HEK293 (cell line): ENCODE measurements around the gene ANKRD52.
A peak's percentile ranks its signal among the peaks of the same experiment; 100 is the strongest.
"Not testable (repeated sequence)": the region's sequence is repeated elsewhere in the genome, so short reads cannot be mapped to it uniquely, and the experiment has no call there.

Experiments
- CTCF ChIA-PET: fragments of 350-600 bp; formaldehyde crosslinking; extraction: SDS; loops from one replicate; lab custom pipeline; 2021; ENCODE audit warnings: antibody characterized with exemption; lab: Yijun Ruan, JAX
- POLR2A ChIA-PET: fragments of 300-600 bp; formaldehyde crosslinking; extraction: SDS; loops from one replicate; lab custom pipeline; 2020; ENCODE audit warnings: antibody characterized with exemption, inconsistent platforms; lab: Yijun Ruan, JAX
- H3K27ac ChIP-seq: fragments of 200-500 bp; sonication (Bioruptor generic); 2 replicates; pipeline ENCODE4 v1.5.1; 2014; ENCODE audit warnings: low read depth, low read length, control low read depth, inconsistent platforms; ENCODE audit errors: extremely low read depth
- H3K36me3 ChIP-seq, 2 experiments: fragments of 200-500 bp in 1 of 2; sonication (Bioruptor generic) in 1 of 2; 1 replicate in 1 of 2; 2 replicates in 1 of 2; pipeline ENCODE4 v1.5.1; 2014 to 2017; ENCODE audit warnings: inconsistent platforms in 2 of 2, low read length in 2 of 2; ENCODE audit not compliant: control insufficient read depth in 2 of 2, insufficient read depth in 1 of 2
- H3K4me1 ChIP-seq: fragments of 200-500 bp; sonication (Bioruptor generic); 2 replicates; pipeline ENCODE4 v1.5.1; 2014; ENCODE audit warnings: mild to moderate bottlenecking, low read length, inconsistent platforms; ENCODE audit not compliant: control insufficient read depth, insufficient read depth
- H3K4me3 ChIP-seq: 2 replicates; pipeline ENCODE4 v1.5.1; 2011; ENCODE audit warnings: low read depth, mild to moderate bottlenecking, control low read depth, low read length, moderate library complexity
- H3K9me3 ChIP-seq: fragments of 200-500 bp; sonication (Bioruptor generic); 2 replicates; pipeline ENCODE4 v1.5.1; 2014; ENCODE audit warnings: low read depth, low read length, inconsistent platforms; ENCODE audit not compliant: control insufficient read depth, insufficient read depth
- BCL11A ChIP-seq: fragments of 450-650 bp; formaldehyde crosslinking; IDR thresholded peaks from 2 replicates; pipeline ENCODE4 v1.5.1; 2016; ENCODE audit warnings: low read depth, missing biosample characterization, missing genetic modification characterization
- FEZF1 ChIP-seq: fragments of 450-650 bp; formaldehyde crosslinking; IDR thresholded peaks from 2 replicates; pipeline ENCODE4 v1.5.1; 2016; ENCODE audit warnings: missing biosample characterization, missing genetic modification characterization
- KLF1 ChIP-seq: fragments of 450-650 bp; formaldehyde crosslinking; IDR thresholded peaks from 2 replicates; pipeline ENCODE4 v1.5.1; 2016; ENCODE audit warnings: missing biosample characterization, missing genetic modification characterization
- KLF17 ChIP-seq: fragments of 450-650 bp; formaldehyde crosslinking; IDR thresholded peaks from 2 replicates; pipeline ENCODE4 v1.5.1; 2016; ENCODE audit warnings: missing biosample characterization, missing genetic modification characterization
- SALL2 ChIP-seq: fragments of 450-650 bp; formaldehyde crosslinking; IDR thresholded peaks from 2 replicates; pipeline ENCODE4 v1.5.0; 2017; ENCODE audit warnings: missing biosample characterization, mild to moderate bottlenecking, missing genetic modification characterization, borderline replicate concordance
- SCRT2 ChIP-seq: fragments of 450-650 bp; formaldehyde crosslinking; IDR thresholded peaks from 2 replicates; pipeline ENCODE4 v1.5.1; 2016; ENCODE audit warnings: missing biosample characterization, missing genetic modification characterization
- SP2 ChIP-seq: fragments of 450-650 bp; formaldehyde crosslinking; IDR thresholded peaks from 2 replicates; pipeline ENCODE4 v1.5.1; 2016; ENCODE audit warnings: missing biosample characterization, missing genetic modification characterization
- YY2 ChIP-seq: fragments of 450-650 bp; formaldehyde crosslinking; IDR thresholded peaks from 2 replicates; pipeline ENCODE4 v1.5.1; 2016; ENCODE audit warnings: missing biosample characterization, missing genetic modification characterization
- ZEB2 ChIP-seq: fragments of 450-650 bp; formaldehyde crosslinking; IDR thresholded peaks from 2 replicates; pipeline ENCODE4 v1.5.1; 2016; ENCODE audit warnings: missing biosample characterization, missing genetic modification characterization
- ZNF121 ChIP-seq: fragments of 450-650 bp; formaldehyde crosslinking; IDR thresholded peaks from 2 replicates; pipeline ENCODE4 v1.5.1; 2016; ENCODE audit warnings: missing biosample characterization, missing genetic modification characterization
- ZNF202 ChIP-seq: fragments of 450-650 bp; formaldehyde crosslinking; IDR thresholded peaks from 2 replicates; pipeline ENCODE4 v1.5.1; 2016; ENCODE audit warnings: missing biosample characterization, missing genetic modification characterization, borderline replicate concordance
- ZNF211 ChIP-seq: fragments of 450-650 bp; formaldehyde crosslinking; IDR thresholded peaks from 2 replicates; pipeline ENCODE4 v1.5.1; 2016; ENCODE audit warnings: low read depth, missing biosample characterization, missing genetic modification characterization
- ZNF311 ChIP-seq: fragments of 450-650 bp; formaldehyde crosslinking; IDR thresholded peaks from 2 replicates; pipeline ENCODE4 v1.5.1; 2017; ENCODE audit warnings: missing biosample characterization, missing genetic modification characterization, borderline replicate concordance
- ZNF324 ChIP-seq: fragments of 450-650 bp; formaldehyde crosslinking; IDR thresholded peaks from 2 replicates; pipeline ENCODE4 v1.5.1; 2016; ENCODE audit warnings: missing biosample characterization, missing genetic modification characterization
- ZNF404 ChIP-seq: fragments of 450-650 bp; formaldehyde crosslinking; IDR thresholded peaks from 2 replicates; pipeline ENCODE4 v1.5.1; 2017; ENCODE audit warnings: missing biosample characterization, missing genetic modification characterization
- ZNF549 ChIP-seq: fragments of 450-650 bp; IDR thresholded peaks from 2 replicates; pipeline ENCODE4 v1.5.1; 2018; ENCODE audit warnings: missing biosample characterization, missing genetic modification characterization, mild to moderate bottlenecking, inconsistent platforms, moderate library complexity
- ZNF555 ChIP-seq: fragments of 450-650 bp; formaldehyde crosslinking; conservative IDR thresholded peaks from 2 replicates; pipeline ENCODE4 v1.5.1; 2017; ENCODE audit warnings: missing biosample characterization, mild to moderate bottlenecking, missing genetic modification characterization, inconsistent platforms
- ZNF654 ChIP-seq: fragments of 450-650 bp; formaldehyde crosslinking; IDR thresholded peaks from 2 replicates; pipeline ENCODE4 v1.5.1; 2016; ENCODE audit warnings: low read depth, missing biosample characterization, missing genetic modification characterization
- ZNF837 ChIP-seq: fragments of 450-650 bp; formaldehyde crosslinking; IDR thresholded peaks from 2 replicates; pipeline ENCODE4 v1.5.1; 2016; ENCODE audit warnings: missing biosample characterization, missing genetic modification characterization
- ZNF843 ChIP-seq: fragments of 450-650 bp; formaldehyde crosslinking; IDR thresholded peaks from 2 replicates; pipeline ENCODE4 v1.5.1; 2016; ENCODE audit warnings: missing biosample characterization, missing genetic modification characterization
- TF ChIP-seq, protein P1 (sequence below): fragments of 450-650 bp; formaldehyde crosslinking; IDR thresholded peaks from 2 replicates; pipeline ENCODE4 v1.5.1; 2016; ENCODE audit warnings: missing biosample characterization, missing genetic modification characterization
- TF ChIP-seq, protein P2 (sequence below): fragments of 450-650 bp; formaldehyde crosslinking; IDR thresholded peaks from 2 replicates; pipeline ENCODE4 v1.5.1; 2017; ENCODE audit warnings: missing biosample characterization, missing genetic modification characterization
- TF ChIP-seq, protein P3 (sequence below): fragments of 450-650 bp; formaldehyde crosslinking; IDR thresholded peaks from 2 replicates; pipeline ENCODE4 v1.5.1; 2016; ENCODE audit warnings: missing biosample characterization, missing genetic modification characterization

The ANKRD52 gene

DNA sequence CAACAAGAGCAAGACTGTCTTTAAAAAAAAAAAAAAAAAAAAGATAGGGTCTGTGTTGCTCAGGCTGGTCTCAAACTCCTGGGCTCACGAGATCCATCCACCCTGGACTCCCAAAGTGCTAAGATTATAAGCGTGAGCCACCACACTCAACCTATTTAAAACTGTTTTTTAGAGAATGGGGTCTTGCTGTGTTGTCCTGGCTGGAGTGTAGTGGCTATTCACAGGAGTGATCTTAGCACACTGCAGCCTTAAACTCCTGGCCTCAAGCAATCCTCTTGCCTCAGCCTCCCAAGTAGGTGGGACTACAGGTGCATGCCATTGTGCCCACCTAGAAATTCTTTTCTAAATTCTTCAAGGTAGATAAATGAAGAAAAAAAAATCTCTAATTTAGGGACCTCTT lies 16.1 kb upstream of the ANKRD52 start:
- no peaks in the 10 kb centered on the region for H3K9me3 ChIP-seq
- no peak overlapping the region for H3K4me3 ChIP-seq
- no peak for TF ChIP-seq YY2 (tag by site-specific recombination)
- TF ChIP-seq ZNF121 (tag by site-specific recombination), result peak; percentile 92
- CTCF ChIA-PET, result interaction anchor here (0.6 to 1.2 kb wide), 3 partner anchors 11 to 1861 kb away, joined by 3 to 8 read pairs (median 3); no protein-coding TSS in a partner anchor
- peaks cover 61 to 94% of the 10 kb centered on the region in 2 experiments for H3K36me3 ChIP-seq
- POLR2A ChIA-PET, result no interaction called here
- no peaks in the 10 kb centered on the region for H3K4me1 ChIP-seq
- no peak overlapping the region for H3K27ac ChIP-seq

DNA sequence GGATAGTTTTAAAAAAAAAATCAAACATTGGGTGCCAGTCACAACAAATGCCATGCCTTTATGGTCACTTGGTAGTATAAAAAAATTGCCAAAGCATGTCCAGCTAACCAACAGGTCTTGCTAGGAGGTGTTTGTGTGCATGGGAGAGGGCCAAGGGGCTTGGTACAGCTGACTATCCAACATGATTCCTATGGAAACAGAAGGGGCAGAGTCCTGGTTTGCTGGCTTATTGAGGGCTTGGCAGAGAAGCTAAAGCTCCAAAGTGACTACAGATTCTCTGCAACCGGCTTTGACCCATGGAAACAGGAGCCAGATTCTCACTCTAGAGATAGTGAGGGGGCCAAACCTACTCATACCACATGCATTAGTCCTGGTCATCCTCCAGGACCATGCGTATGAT lies 14.3 kb upstream of the ANKRD52 start:
- ChIA-PET CTCF (interaction anchor here (0.6 to 0.7 kb wide), 3 partner anchors 13 to 323 kb away, joined by 3 to 4 read pairs (median 4); no protein-coding TSS in a partner anchor), POLR2A (interaction anchor here (1.0 to 1.3 kb wide), 2 partner anchors 13 to 27 kb away, joined by 4 read pairs; no protein-coding TSS in a partner anchor)
- H3K4me1 ChIP-seq, H3K9me3 ChIP-seq, H3K27ac ChIP-seq, H3K4me3 ChIP-seq: not testable (repeated sequence)
- H3K36me3 ChIP-seq, result peaks cover 42 to 83% of the 10 kb centered on the region in 2 experiments
- TF ChIP-seq SCRT2 (tag by site-specific recombination), result peak; percentile 16; the same call in 1 of the 2 replicates

DNA sequence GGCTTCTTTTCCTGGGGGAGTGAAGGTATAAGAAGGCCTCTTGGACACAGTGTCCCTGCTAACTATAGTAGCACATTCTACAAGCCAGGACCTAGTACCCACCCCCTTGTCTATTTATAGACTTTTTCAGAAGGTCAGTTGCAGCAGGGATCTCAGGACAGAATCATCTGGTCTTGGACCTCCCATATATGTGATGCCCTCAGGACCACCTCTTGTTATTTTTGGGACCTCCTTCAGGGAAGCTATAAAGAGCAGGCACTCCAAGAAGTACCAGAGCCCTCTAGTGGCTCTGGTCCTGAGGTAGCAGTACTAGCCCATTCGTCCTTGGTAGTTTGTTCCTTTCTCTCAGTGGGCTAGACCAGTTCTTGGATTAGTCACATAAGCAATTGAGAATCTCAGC lies 12.8 kb upstream of the ANKRD52 start:
- POLR2A ChIA-PET, result no interaction called here
- H3K27ac ChIP-seq, result no peak overlapping the region; the same call in 1 of the 2 replicates
- no peaks in the 10 kb centered on the region for H3K9me3 ChIP-seq
- CTCF ChIA-PET, result interaction anchor here (0.6 to 1.6 kb wide), 7 partner anchors 14 to 79 kb away, joined by 3 to 4 read pairs (median 3); partner anchors contain the start of gene RNF41
- H3K4me3 ChIP-seq, result no peak overlapping the region
- peaks cover 31 to 72% of the 10 kb centered on the region in 2 experiments for H3K36me3 ChIP-seq
- H3K4me1 ChIP-seq, result no peaks in the 10 kb centered on the region; the same call in 1 of the 2 replicates
- TF ChIP-seq ZNF549 (tag by site-specific recombination) (no peak), ZNF843 (tag by site-specific recombination) (no peak), FEZF1 (tag by site-specific recombination) (no peak), KLF17 (no peak), ZNF202 (tag by site-specific recombination) (no peak), ZNF837 (no peak), KLF1 (tag by site-specific recombination) (no peak), ZNF211 (tag by site-specific recombination) (no peak), SALL2 (tag by site-specific recombination) (no peak), ZNF555 (no peak), ZNF404 (tag by site-specific recombination) (no peak), ZNF324 (no peak), ZNF654 (tag by site-specific recombination) (peak; percentile 24; the same call in 1 of the 2 replicates), BCL11A (no peak), ZNF311 (tag by site-specific recombination) (no peak), SP2 (tag by site-specific recombination) (no peak), ZEB2 (tag by site-specific recombination) (no peak)
- TF ChIP-seq, protein P1, sequence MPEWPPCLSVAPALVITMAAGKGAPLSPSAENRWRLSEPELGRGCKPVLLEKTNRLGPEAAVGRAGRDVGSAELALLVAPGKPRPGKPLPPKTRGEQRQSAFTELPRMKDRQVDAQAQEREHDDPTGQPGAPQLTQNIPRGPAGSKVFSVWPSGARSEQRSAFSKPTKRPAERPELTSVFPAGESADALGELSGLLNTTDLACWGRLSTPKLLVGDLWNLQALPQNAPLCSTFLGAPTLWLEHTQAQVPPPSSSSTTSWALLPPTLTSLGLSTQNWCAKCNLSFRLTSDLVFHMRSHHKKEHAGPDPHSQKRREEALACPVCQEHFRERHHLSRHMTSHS (tag by site-specific recombination), result no peak
- TF ChIP-seq, protein P2, sequence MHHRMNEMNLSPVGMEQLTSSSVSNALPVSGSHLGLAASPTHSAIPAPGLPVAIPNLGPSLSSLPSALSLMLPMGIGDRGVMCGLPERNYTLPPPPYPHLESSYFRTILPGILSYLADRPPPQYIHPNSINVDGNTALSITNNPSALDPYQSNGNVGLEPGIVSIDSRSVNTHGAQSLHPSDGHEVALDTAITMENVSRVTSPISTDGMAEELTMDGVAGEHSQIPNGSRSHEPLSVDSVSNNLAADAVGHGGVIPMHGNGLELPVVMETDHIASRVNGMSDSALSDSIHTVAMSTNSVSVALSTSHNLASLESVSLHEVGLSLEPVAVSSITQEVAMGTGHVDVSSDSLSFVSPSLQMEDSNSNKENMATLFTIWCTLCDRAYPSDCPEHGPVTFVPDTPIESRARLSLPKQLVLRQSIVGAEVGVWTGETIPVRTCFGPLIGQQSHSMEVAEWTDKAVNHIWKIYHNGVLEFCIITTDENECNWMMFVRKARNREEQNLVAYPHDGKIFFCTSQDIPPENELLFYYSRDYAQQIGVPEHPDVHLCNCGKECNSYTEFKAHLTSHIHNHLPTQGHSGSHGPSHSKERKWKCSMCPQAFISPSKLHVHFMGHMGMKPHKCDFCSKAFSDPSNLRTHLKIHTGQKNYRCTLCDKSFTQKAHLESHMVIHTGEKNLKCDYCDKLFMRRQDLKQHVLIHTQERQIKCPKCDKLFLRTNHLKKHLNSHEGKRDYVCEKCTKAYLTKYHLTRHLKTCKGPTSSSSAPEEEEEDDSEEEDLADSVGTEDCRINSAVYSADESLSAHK (tag by site-specific recombination), result no peak
- TF ChIP-seq, protein P3, sequence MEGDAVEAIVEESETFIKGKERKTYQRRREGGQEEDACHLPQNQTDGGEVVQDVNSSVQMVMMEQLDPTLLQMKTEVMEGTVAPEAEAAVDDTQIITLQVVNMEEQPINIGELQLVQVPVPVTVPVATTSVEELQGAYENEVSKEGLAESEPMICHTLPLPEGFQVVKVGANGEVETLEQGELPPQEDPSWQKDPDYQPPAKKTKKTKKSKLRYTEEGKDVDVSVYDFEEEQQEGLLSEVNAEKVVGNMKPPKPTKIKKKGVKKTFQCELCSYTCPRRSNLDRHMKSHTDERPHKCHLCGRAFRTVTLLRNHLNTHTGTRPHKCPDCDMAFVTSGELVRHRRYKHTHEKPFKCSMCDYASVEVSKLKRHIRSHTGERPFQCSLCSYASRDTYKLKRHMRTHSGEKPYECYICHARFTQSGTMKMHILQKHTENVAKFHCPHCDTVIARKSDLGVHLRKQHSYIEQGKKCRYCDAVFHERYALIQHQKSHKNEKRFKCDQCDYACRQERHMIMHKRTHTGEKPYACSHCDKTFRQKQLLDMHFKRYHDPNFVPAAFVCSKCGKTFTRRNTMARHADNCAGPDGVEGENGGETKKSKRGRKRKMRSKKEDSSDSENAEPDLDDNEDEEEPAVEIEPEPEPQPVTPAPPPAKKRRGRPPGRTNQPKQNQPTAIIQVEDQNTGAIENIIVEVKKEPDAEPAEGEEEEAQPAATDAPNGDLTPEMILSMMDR (tag by site-specific recombination), result 0 out of 2 replicates have a peak, but pooled peaks have one; percentile 37
